HL-60 (cell line): Measurements from ENCODE around the gene WTAP.

Experiments used
- CTCF ChIP-seq: IDR thresholded peaks from one replicate; pipeline ENCODE4 v1.5.1; 2011; ENCODE audit warnings: low read length, control low read depth, inconsistent platforms; ENCODE audit not compliant: insufficient read depth
- GABPA ChIP-seq: IDR thresholded peaks from 2 replicates; pipeline ENCODE4 v1.6.1; 2012; ENCODE audit warnings: low read depth
- POLR2AphosphoS5 ChIP-seq: IDR thresholded peaks from 2 replicates; pipeline ENCODE4 v1.6.1; 2012; ENCODE audit warnings: low read depth
- REST ChIP-seq: IDR thresholded peaks from 2 replicates; pipeline ENCODE4 v1.6.1; 2012; ENCODE audit warnings: low read depth; ENCODE audit not compliant: insufficient replicate concordance
- SPI1 ChIP-seq: IDR thresholded peaks from 2 replicates; pipeline ENCODE4 v1.6.1; 2012; ENCODE audit warnings: low read depth, mild to moderate bottlenecking, borderline replicate concordance

DNA sequence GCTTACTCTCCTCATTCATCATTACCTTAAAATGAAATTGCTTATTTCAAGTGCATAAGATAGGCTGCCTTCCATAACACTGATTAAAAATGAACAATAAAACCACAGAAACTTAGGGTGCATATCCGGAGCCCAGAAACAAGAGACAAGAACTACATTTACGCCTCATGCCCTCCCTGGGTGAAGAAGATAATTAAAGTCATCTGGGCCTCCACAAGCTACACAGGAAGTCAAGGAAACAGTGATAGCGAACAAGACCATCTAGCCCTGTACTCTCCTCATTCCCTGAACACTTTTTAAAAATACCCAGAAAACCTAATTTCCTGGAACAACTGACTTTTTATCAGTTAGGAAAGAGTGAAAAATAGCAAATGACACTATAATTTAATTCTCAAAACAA is 40.6 kb upstream of the WTAP start:
- TF ChIP-seq CTCF (no peak), GABPA (no peak), POLR2AphosphoS5 (no peak), REST (no peak), SPI1 (no peak)
